NOMO-1 (cell line): ENCODE measurements around the gene RALGAPB.

Experiments
- DNase-seq, 2 experiments: peaks; one replicate each; lab custom pipeline; 2025; ENCODE audit not compliant: unreplicated experiment in 2 of 2; lab: John Stamatoyannopoulos, UW

The RALGAPB gene

DNA sequence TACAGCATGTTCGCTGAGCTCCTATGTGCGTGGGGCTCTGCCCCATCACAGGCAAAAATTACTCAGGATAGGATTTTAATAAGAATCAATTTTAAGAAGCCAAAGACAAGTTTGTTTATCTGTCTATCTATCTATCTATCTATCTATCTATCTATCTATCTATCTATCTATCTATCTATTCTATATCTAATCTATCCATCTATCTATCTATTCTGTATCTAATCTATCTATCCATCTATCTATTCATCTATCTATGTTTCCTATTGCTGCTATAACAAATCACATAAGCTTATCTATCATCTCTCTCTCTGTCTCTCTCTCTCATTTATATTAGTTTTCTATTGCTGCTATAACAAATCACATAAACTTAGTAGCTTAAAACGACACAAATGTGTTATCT is 130.6 kb downstream of the RALGAPB start:
- no peak for DNase-seq

GRCh38 chr20:38604873-38605303 is 132.2 kb downstream of the RALGAPB start:
- DNase-seq: no peak

GRCh38 chr20:38607351-38607750 is 134.7 kb downstream of the RALGAPB start:
- DNase-seq: no peak

- no peak for DNase-seq
These were observed 135.5 kb downstream of the RALGAPB start for GRCh38 chr20:38608188-38608587.

DNA sequence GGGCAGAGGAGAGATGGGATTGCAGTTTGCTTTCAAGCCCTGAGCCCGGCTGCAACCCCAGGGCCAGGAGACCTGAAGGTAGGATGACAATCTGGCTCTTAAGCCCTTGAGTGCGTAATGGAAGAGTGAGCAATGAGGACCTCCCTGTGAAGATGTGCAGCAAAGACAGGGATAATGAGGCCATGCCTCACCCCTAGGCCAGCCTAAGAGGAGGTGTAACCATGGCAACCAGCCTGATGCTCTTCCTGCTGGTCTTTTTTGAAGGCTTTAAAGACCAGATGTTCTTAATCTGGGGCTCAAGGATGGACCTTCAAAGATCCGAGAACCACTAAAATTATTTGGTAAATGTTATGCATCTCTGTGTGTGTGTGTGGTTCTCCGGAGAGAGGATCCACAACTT is 137.2 kb downstream of the RALGAPB start:
- no peak for DNase-seq

DNA sequence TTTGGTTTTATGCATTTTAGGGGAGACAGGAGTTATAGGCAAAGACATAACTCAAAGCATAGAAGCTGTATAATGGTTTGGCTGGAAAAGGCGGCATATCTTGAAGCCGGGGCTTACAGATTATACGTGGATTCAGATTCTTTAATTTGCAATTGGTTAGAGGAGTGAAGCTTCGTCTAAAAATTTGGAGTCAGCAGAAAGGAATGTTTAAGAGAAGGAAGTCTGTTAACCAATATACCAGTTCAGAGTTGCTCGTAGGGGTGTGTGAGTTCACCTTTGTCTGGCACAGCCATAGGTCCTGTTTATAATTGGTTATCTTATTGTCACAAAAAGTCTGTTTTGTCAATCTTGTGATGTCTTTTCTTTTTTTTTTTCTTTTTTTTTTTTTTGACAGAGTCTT is 137.9 kb downstream of the RALGAPB start:
- no peak for DNase-seq

DNA sequence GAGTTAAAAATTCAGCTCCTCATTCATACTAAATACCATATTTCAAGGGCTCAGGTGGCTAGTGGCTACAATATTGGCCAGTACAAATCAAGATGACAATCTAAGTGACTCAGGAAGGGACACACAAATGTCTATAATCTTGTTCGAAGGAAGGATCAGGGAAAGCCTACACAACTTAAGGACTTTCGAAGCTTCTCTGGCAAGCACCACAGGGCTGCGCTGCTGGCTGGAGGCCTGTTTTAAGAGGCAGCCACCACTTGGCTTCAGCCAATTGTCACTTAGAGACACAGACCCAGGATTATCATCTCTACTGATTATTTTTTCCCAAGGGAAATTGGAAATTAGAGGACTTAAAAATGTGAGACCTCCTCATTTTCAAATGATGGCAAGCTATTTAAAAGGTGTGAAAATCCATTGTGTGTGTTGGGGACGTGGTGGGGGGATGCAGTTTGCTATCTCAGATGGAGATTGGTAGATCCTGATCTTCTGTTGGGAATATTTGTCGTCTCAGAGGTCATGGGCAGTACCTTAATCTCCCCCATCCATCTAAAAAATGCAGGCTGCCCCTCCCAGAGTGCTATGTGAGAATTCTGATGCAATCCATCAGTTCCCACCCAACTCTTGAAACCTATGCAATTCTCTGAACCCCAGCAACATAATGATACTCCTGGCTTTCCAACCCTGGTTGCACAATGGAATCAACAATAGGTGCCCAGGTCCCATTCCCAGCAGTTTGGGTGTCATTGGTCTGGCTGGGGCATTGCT is 140.3 kb downstream of the RALGAPB start:
- no peak for DNase-seq

- DNase-seq: no peak
These were observed 142.6 kb downstream of the RALGAPB start for GRCh38 chr20:38615283-38615682.

DNA sequence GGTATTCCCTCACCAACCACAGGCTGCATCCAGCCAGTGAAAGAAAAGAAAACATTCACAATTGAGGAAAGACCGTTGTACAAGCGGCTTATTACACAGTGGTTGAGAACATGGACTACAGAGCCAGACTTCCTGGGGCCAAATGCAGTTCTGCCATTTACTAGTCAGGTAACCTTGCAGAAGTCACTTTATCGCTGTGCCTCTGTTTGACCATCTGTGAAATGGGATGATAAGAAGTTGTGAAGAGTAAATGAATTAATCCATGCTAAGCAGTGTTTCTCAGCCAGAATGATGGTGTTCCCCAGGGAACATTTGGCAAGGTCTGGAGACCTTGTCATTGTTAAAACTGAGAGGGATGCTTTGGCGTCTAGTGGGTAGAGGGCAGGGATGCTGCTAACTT is 143.8 kb downstream of the RALGAPB start:
- no peak for DNase-seq

GRCh38 chr20:38617011-38617829 is 144.6 kb downstream of the RALGAPB start:
- DNase-seq: no peak

- DNase-seq: no peak
These were observed 145.2 kb downstream of the RALGAPB start for GRCh38 chr20:38617830-38618196.

GRCh38 chr20:38620441-38620840 is 147.8 kb downstream of the RALGAPB start:
- no peak for DNase-seq

DNA sequence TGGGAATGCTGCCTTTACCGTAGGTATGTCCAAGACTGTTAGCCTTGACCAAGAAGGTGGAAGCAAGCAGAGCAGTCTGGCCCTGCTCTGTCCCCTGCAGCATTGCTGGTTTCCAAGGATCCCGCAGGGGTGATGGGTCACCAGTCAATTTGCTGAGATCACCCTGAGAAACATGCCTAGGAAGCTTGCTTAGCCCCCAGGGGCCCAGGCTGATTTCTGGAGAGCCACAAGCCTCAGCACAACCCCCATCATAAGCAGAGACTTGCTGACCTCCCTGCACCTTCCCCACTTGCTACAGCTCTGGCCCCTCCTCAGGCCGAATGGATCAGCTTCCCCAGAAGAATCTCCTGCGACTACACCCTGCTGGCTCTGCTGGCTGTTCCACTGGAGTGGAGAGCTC is 150.4 kb downstream of the RALGAPB start:
- no peak for DNase-seq

DNA sequence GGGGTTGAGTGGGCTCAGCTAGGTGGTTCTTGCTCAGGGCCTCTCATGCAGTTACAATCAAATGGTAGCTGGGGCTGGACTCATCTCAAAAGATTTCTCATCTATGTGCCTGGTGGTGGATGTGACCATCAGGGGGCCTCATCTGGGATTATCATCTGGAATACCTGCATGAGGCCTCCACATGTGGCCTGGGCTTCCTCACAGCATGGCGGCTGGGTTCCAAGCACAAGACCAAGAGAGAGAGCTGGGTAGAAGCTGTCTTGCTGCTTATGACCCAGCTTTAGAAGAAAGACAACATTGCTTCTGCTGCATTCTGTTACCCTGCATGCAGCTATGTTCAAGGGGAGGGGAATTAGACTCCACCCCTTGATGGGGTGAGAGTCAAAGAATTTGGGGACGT is 151.4 kb downstream of the RALGAPB start:
- no peak for DNase-seq

GRCh38 chr20:38625896-38626295 is 153.3 kb downstream of the RALGAPB start:
- no peak for DNase-seq

DNA sequence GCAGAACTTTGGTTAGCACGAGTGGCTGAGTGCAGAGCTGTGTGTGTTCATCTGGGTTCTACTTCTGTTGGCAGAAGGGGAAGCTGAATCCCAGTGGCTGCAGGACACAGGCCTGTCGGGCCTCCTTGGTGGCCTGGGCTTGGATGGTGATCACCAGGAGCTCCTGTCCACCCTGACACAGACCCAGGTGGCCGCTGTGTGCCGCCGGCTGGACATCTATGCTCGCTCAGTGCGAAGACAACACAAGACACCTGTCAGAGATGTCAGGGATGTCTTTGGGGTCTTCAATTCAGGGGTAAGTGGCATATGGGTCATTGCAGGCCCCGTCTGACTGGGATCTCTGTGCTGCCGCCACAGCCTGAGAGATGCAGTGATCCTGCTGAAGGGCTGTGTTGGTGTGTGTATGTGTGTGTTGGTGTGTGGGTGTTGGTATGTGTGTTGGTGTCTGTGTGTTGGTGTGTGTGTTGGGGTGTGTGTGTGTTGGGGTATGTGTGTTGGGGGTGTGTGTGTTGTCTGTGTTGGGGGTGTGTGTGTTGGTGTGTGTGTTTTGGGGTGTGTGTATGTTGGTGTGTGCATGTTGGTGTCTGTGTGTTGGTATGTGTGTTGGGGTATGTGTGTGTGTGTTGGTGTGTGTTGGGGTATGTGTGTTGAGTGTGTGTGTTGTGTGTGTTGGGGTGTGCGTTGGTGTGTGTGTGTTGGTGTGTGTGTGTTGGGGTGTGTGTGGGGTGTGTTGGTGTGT is 154.4 kb downstream of the RALGAPB start:
- no peak for DNase-seq
